Heart left ventricle (tissue), 16 donors: Measurements from ENCODE around the gene RAF1. TPM values are rescaled to one million over a fixed set of nuclear protein-coding genes. Genes with fewer than 3 reads are reported as not detected.

ENCODE experiments used
- ATAC-seq, 4 donors: fragments of 200-7000 bp; cut with Tn5 transposase; one replicate each; pipeline ENCODE4 v1.9.1; 2020 to 2022; ENCODE audit warnings: moderate library complexity in 4 of 4, mild to moderate bottlenecking in 3 of 4, moderate number of reproducible peaks in 1 of 4
- DNase-seq, 5 donors: peaks; one replicate each; pipeline ENCODE4 v3.0.0-alpha.2; 2020
- H3K27ac ChIP-seq, 12 donors: fragments of 200-600 bp; sonication (generic) in 4 of 12; one replicate each; pipeline versions ENCODE4 v1.5.0 to v1.8.0; 2016 to 2022; ENCODE audit warnings: mild to moderate bottlenecking in 2 of 12
- H3K27me3 ChIP-seq, 9 donors: fragments of 200-600 bp; sonication (generic) in 2 of 9; one replicate each; pipeline versions ENCODE4 v1.5.1 to v1.8.0; 2016 to 2022; ENCODE audit warnings: mild to moderate bottlenecking in 3 of 9
- H3K36me3 ChIP-seq, 9 donors: fragments of 200-600 bp; sonication (generic) in 2 of 9; one replicate each; pipeline versions ENCODE4 v1.5.0 to v1.8.0; 2018 to 2022; ENCODE audit warnings: mild to moderate bottlenecking in 2 of 9
- H3K4me1 ChIP-seq, 12 donors: fragments of 200-600 bp; sonication (generic) in 4 of 12; one replicate each; pipeline versions ENCODE4 v1.5.0 to v1.8.0; 2016 to 2022; ENCODE audit warnings: mild to moderate bottlenecking in 3 of 12
- H3K4me3 ChIP-seq, 12 donors: fragments of 200-600 bp; sonication (generic) in 4 of 12; one replicate each; pipeline versions ENCODE4 v1.5.0 to v1.8.0; 2017 to 2022; ENCODE audit warnings: mild to moderate bottlenecking in 9 of 12, moderate library complexity in 4 of 12
- H3K9me3 ChIP-seq, 12 donors: fragments of 200-600 bp; sonication (generic) in 4 of 12; one replicate each; pipeline versions ENCODE4 v1.5.0 to v1.8.0; 2016 to 2022; ENCODE audit warnings: mild to moderate bottlenecking in 1 of 12
- CTCF ChIP-seq, 12 donors: fragments of 200-600 bp; sonication (generic) in 4 of 12; IDR thresholded peaks; one replicate each; pipeline versions ENCODE4 v1.5.0 to v1.8.0; 2018 to 2022; ENCODE audit warnings: antibody characterized with exemption in 12 of 12, mild to moderate bottlenecking in 5 of 12
- POLR2A ChIP-seq, 2 donors: fragments of 450-650 bp; IDR thresholded peaks; one replicate each; pipeline ENCODE4 v1.6.1; 2017; ENCODE audit warnings: antibody characterized with exemption in 2 of 2, mild to moderate bottlenecking in 2 of 2, moderate library complexity in 2 of 2
- WGBS, 4 donors: extraction: QIAGEN DNeasy Blood & Tissue Kit in 2 of 4; methylation state at CpG; one replicate each; pipeline versions ENCODE4 v1.1.5 to v1.1.7; 2013 to 2018; 5-methylcytosine and 5-hydroxymethylcytosine counted together
- intact Hi-C, 10 donors: fragments of 100-400 bp; cut with DNase I; formaldehyde crosslinking; loops; one replicate each; pipeline versions ENCODE4 v1.11.1 to v1.14.2; 2022
- polyA plus RNA-seq, 2 donors: library from polyadenylated mRNA; stranded (reverse); fragments of 200-250 nt; gene quantifications; one replicate each; pipeline ENCODE4 v1.2.3, GENCODE V29; 2013
- total RNA-seq, 9 donors: library from RNA; depleted of rRNA in 2 of 9; stranded (reverse); fragments of >200 nt in 2 of 9; fragmentation: NEBNext Ultra II Directional in 3 of 9; extraction: Animal tissue kit (Norgen Biotek cat#: 25700) in 3 of 9; gene quantifications; one replicate each; pipeline versions ENCODE4 v1.1.0 to v1.2.4, GENCODE V29; 2016 to 2023
- donor health status: ischemic (EF 13 %, LVEDD 7.1; RV severe dilation, severe dysfunction).
- donor health status: healthy with polysubstance abuse.
- donor health status: DM: no; HTN: yes; CAD: no.
- donor health status: DM: no; HTN: no; CAD: no.
- donor health status: ischemic (EF 25% LVEDD 6.9; RV normal size, moderate dysfunction).
- donor health status: ischemic (EF 25% LVEDD 5.7; RV mildly dilated, moderate dysfunction).
- donor health status: healthy.
- donor health status: DM: yes; HTN: yes; CAD: no.
- donor health status: ischemic (EF 35%, LVEDD 5.7; RV mildly dilated, moderate dysfunction).
- donor health status: nonischemic (EF 11% LVEDD 7.7; RV severe dilation, severe dysfunction).
- donor health status: DM: yes; HTN: yes; CAD: no.
- donor health status: PGD.
- donor health status: ischemic (EF 29% LVEDD 5.4; RV normal size, mild dysfunction).
- donor health status: nonischemic (EF 23%, LVEDD 6.1; RV moderate dilation, normal function).

Gene RAF1
- total and polyA plus RNA-seq, 11 donors: 62.7 to 197 (median 135) TPM

- intact Hi-C loops: loop anchor here in 3 of 10 donors (10.0 kb wide), 1 partner anchor 96 kb away; no protein-coding TSS in a partner anchor
Measured at GRCh38 chr3:12708584-12709192, 44.8 kb upstream of the RAF1 start.

GRCh38 chr3:12707449-12707848 is 43.5 kb upstream of the RAF1 start:
- Histone ChIP-seq H3K9me3 (no peaks in the 10 kb centered on the region), H3K4me1 (peaks cover 0 to 22% (median 5%) of the 10 kb centered on the region in 12 donors), H3K27ac (no peak overlapping the region), H3K27me3 (peaks cover 0 to 4% (median 0%) of the 10 kb centered on the region in 9 donors), H3K36me3 (no peaks in the 10 kb centered on the region), H3K4me3 (no peak overlapping the region)
- intact Hi-C loops: loop anchor here in 3 of 10 donors (10.0 kb wide), 1 partner anchor 97 kb away; no protein-coding TSS in a partner anchor
- WGBS, 4 donors: 83 to 91% (median 87%) methylated on average over 1 to 2 of the region's 2 CpGs
- DNase-seq (no peak), ATAC-seq (no peak)
- TF ChIP-seq POLR2A (IDR thresholded peaks at IDR 0.05) (no peak), CTCF (IDR thresholded peaks at IDR 0.05) (no peak)

More at GRCh38 chr3:12708584-12709192, 44.8 kb upstream of the RAF1 start:
- Histone ChIP-seq H3K27ac (no peak overlapping the region), H3K36me3 (no peaks in the 10 kb centered on the region), H3K4me3 (no peak overlapping the region), H3K9me3 (no peaks in the 10 kb centered on the region), H3K27me3 (peaks cover 0 to 4% (median 0%) of the 10 kb centered on the region in 9 donors), H3K4me1 (peaks cover 0 to 22% (median 5%) of the 10 kb centered on the region in 12 donors)
- ATAC-seq (peak in 3 of 4 donors; percentile 29 to 50 (median 45)), DNase-seq (peak in 2 of 5 donors; percentile 41 to 65)
- 26 to 45% (median 38%) methylated on average over 5 to 6 of the region's 6 CpGs for WGBS, 4 donors
- TF ChIP-seq POLR2A (IDR thresholded peaks at IDR 0.05): no peak
- TF ChIP-seq CTCF (IDR thresholded peaks at IDR 0.05): peak in 5 of 12 donors; percentile 6 to 30 (median 20)

- H3K27me3 ChIP-seq: peaks cover 0 to 4% (median 0%) of the 10 kb centered on the region in 9 donors
Measured at GRCh38 chr3:12706504-12707253, 42.8 kb upstream of the RAF1 start.

More at GRCh38 chr3:12706504-12707253, 42.8 kb upstream of the RAF1 start:
- H3K9me3 ChIP-seq: no peaks in the 10 kb centered on the region
- intact Hi-C loops: loop anchor here in 3 of 10 donors (10.0 kb wide), 1 partner anchor 98 kb away; no protein-coding TSS in a partner anchor
- no peak overlapping the region for H3K4me3 ChIP-seq
- TF ChIP-seq CTCF (IDR thresholded peaks at IDR 0.05) (peak; percentile 43 to 77 (median 65)), POLR2A (IDR thresholded peaks at IDR 0.05) (no peak)
- H3K36me3 ChIP-seq: no peaks in the 10 kb centered on the region
- peak in 4 of 5 donors; percentile 39 to 65 (median 45) for DNase-seq
- H3K27ac ChIP-seq: no peak overlapping the region
- 82 to 96% (median 86%) methylated on average over 2 of the region's 2 CpGs for WGBS, 4 donors
- ATAC-seq: peak in 3 of 4 donors; percentile 85 to 89 (median 87)
- H3K4me1 ChIP-seq: peaks cover 0 to 22% (median 5%) of the 10 kb centered on the region in 12 donors
